ENCODE results near the gene ABCC1. TPM values are rescaled to one million over a fixed set of nuclear protein-coding genes. Genes with fewer than 3 reads are reported as not detected.

The ABCC1 gene
- total RNA-seq, 1 donor from 2014 or later: 47.9 TPM

DNA sequence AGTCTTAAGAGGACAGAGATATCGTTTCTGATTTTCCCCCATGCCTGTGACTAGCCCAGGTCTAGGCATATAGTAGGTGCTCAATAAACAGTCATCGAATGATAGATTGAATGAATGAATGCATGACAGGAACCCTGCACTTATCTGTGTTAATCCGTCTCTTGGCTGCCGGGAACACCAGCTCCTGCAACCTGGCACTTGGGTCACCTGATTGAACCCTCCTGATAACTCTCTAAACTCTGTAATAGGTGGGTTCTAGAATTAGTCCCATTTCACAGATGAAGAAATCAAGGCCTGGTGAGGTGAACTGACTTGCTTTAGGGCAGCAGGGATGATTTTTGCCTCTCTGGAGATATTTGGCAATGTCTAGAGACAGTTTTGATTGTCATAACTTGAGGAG lies 43.7 kb downstream of the ABCC1 start:
- TF ChIP-seq, protein P1, sequence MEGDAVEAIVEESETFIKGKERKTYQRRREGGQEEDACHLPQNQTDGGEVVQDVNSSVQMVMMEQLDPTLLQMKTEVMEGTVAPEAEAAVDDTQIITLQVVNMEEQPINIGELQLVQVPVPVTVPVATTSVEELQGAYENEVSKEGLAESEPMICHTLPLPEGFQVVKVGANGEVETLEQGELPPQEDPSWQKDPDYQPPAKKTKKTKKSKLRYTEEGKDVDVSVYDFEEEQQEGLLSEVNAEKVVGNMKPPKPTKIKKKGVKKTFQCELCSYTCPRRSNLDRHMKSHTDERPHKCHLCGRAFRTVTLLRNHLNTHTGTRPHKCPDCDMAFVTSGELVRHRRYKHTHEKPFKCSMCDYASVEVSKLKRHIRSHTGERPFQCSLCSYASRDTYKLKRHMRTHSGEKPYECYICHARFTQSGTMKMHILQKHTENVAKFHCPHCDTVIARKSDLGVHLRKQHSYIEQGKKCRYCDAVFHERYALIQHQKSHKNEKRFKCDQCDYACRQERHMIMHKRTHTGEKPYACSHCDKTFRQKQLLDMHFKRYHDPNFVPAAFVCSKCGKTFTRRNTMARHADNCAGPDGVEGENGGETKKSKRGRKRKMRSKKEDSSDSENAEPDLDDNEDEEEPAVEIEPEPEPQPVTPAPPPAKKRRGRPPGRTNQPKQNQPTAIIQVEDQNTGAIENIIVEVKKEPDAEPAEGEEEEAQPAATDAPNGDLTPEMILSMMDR (IDR thresholded peaks at IDR 0.05): no peak
- Mint-ChIP-seq H3K27me3 (ENCODE audit: low read depth) (no peaks in the 10 kb centered on the region), H3K36me3 (ENCODE audit: low read depth) (peaks cover 4% of the 10 kb centered on the region), H3K9me3 (ENCODE audit: low read depth) (no peaks in the 10 kb centered on the region), H3K27ac (ENCODE audit: unreplicated experiment) (peak overlapping the region; percentile 2), H3K4me3 (ENCODE audit: unreplicated experiment) (no peak overlapping the region), H3K4me1 (ENCODE audit: low read depth) (peaks cover 86% of the 10 kb centered on the region)
- no peak for DNase-seq (ENCODE audit: low spot score)

DNA sequence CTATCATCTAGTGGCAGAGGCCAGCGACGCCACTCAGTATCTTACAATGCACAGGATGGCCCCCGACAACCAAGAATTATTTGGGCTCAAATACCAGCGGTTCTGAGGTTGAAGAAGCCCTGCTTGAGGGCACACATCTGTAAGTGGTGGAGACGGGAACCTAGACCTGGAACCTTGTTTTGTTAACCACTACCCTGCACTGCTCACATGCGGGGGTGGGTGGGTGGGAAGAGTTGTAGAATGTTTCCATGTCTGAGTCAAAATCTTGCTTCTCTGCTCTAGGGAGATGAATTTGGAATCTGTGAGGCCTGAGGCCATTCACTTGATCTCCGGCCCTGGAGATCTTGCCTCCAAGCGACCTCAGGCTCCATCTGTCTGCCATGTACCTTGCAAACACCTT lies 44.1 kb downstream of the ABCC1 start:
- Mint-ChIP-seq H3K4me3 (ENCODE audit: unreplicated experiment) (no peak overlapping the region), H3K27me3 (ENCODE audit: low read depth) (no peaks in the 10 kb centered on the region), H3K27ac (ENCODE audit: unreplicated experiment) (peak overlapping the region; percentile 91), H3K4me1 (ENCODE audit: low read depth) (peaks cover 86% of the 10 kb centered on the region), H3K36me3 (ENCODE audit: low read depth) (peaks cover 4% of the 10 kb centered on the region), H3K9me3 (ENCODE audit: low read depth) (no peaks in the 10 kb centered on the region)
- TF ChIP-seq, protein P1 (IDR thresholded peaks at IDR 0.05): no peak
- no peak for DNase-seq (ENCODE audit: low spot score)

DNA sequence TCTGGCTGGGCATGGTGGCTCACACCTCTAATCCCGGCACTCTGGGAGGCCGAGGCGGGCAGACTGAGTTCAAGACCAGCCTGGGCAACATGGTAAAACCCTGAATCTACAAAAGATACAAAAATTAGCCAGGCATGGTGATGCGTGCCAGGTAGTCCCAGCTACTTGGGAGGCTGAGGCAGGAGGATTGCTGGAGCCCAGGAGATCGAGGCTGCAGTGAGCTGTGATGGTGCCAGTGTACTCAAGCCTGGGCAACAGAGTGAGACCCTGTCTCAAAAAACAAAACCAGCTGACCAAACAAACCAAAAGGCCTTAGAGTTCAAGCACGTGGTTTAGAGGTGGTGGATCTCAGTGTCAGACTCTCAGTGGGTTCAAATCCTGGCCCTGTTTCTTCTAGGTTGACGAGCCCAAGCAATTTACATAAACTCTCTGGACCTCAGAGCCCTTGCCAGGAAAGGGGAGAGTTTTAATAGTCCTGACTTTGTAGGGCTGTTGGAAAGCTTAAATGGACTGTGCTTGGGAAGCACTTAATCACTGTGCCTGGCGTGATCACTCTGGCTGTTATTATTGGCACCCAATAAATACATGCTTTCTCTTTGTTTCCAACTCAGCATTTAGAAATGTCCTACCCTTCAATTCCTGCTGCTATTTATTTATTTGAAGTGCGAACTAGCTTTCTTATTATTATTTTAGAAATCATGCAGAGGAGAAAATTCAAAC lies 44.7 kb downstream of the ABCC1 start:
- Mint-ChIP-seq H3K4me1 (ENCODE audit: low read depth) (peaks cover 83% of the 10 kb centered on the region), H3K27me3 (ENCODE audit: low read depth) (no peaks in the 10 kb centered on the region), H3K9me3 (ENCODE audit: low read depth) (no peaks in the 10 kb centered on the region), H3K4me3 (ENCODE audit: unreplicated experiment) (no peak overlapping the region), H3K27ac (ENCODE audit: unreplicated experiment) (peak overlapping the region; percentile 91), H3K36me3 (ENCODE audit: low read depth) (peaks cover 4% of the 10 kb centered on the region)
- TF ChIP-seq, protein P1 (IDR thresholded peaks at IDR 0.05): no peak
- DNase-seq (ENCODE audit: low spot score): no peak

DNA sequence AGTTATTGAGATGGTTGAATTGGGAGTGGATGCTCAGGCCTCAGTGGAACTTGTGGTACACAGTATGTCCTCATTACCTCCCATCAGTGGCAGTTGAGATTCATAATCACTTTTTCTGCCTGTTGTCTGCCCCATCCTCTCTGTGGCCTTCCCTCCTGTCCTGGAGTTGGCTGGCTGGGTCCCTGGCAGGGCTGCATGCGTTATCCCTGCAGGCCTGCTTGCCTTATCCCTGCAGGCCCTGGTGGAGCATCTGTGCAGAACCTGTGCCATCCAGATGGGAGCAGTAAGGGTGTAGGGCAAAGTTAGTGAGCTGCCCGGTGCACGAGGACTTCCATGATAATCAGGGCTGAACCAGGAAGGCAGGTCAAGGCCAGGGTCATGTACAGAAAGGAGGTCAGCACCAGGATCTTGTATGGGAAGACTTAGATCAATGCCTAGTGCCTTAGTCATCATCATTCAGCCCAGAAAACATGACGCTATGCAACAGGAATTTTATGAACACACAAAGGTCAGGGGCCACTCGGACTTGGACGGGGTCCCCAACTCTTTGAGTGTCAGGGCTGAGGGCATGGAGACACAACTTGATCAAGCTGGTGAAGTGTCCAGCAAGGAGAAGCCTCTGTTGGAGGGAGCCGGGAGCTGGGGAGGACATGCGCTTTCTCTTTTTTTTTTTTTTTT lies 47.2 kb downstream of the ABCC1 start:
- Mint-ChIP-seq H3K9me3 (ENCODE audit: low read depth) (no peaks in the 10 kb centered on the region), H3K27me3 (ENCODE audit: low read depth) (no peaks in the 10 kb centered on the region), H3K36me3 (ENCODE audit: low read depth) (peaks cover 2% of the 10 kb centered on the region), H3K27ac (ENCODE audit: unreplicated experiment) (peak overlapping the region; percentile 91), H3K4me1 (ENCODE audit: low read depth) (peaks cover 67% of the 10 kb centered on the region), H3K4me3 (ENCODE audit: unreplicated experiment) (no peak overlapping the region)
- DNase-seq (ENCODE audit: low spot score): no peak
- TF ChIP-seq, protein P1 (IDR thresholded peaks at IDR 0.05): peak; percentile 19

DNA sequence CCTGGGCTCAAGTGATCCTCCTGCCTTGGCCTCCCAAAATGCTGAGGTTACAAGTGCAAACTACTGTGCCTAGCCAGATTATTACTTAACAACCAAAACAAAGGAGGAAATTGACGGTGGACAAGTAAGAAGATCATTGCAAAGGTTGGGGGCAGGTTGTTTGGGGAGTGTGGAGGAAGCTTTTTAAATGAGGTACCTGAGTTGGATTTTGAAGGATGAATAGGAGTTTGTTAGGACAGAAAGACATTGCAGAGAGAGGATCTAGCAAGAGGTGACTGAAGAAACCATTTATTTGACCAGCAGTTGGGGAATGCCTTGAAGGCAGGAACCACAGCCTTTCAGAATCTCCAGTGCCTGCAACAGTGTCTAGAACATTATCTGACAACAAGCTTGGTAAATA lies 51.3 kb downstream of the ABCC1 start:
- TF ChIP-seq, protein P1 (IDR thresholded peaks at IDR 0.05): no peak
- H3K4me1 Mint-ChIP-seq (ENCODE audit: low read depth): peaks cover 60% of the 10 kb centered on the region
- H3K27ac Mint-ChIP-seq (ENCODE audit: unreplicated experiment): no peak overlapping the region
- H3K27me3 Mint-ChIP-seq (ENCODE audit: low read depth): no peaks in the 10 kb centered on the region
- H3K9me3 Mint-ChIP-seq (ENCODE audit: low read depth): no peaks in the 10 kb centered on the region
- H3K4me3 Mint-ChIP-seq (ENCODE audit: unreplicated experiment): no peak overlapping the region
- no peak for DNase-seq (ENCODE audit: low spot score)
- no peaks in the 10 kb centered on the region for H3K36me3 Mint-ChIP-seq (ENCODE audit: low read depth)

Measured in chondrocyte (in vitro differentiated cells).